GM12801 (cell line): ENCODE measurements around the gene WNT6.

Experiments
- CTCF ChIP-seq: IDR thresholded peaks from one replicate; pipeline ENCODE4 v1.5.1; 2011; ENCODE audit warnings: control low read depth; ENCODE audit not compliant: insufficient read length; ENCODE audit errors: extremely low read depth

WNT6 gene

DNA sequence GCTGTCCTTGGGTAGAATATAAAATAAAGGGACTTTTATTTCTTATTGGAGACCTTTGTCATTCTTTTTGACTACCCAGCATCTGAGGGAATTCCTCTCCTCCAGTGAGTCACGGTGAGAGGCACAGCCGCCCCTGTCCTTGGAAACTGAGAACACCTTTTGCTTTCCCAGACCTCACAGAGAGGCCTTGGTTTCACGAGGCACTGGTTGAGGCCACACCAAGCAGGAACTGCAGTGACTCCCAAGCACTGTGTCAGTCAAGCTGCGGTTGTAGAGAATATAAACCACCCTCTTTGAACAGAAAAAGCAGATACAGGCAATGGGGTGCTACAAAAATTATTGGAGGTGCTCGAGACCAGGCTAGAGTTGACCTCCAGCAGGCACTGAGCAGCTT, 44.4 kb upstream of the WNT6 start:
- TF ChIP-seq CTCF = no peak

DNA sequence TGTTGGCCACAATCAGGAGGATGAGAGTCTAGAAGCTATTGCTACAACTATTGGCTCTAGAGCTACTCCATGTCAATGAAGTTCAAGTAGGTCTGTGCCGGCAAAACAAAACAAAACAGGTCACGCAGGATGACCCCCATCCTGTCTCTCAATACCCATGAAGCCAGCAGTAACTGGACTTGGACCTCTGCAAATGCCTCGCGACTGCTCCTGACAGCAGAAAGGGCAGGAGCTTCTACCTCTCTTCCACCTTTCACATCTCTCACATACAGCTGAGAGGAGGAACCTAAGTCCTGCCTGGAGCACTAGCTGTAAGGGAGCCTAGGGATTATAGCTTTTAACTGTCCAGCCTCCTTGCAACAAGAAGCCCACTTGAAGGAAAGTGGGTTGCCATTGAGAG, 44.0 kb upstream of the WNT6 start:
- TF ChIP-seq CTCF = no peak

DNA sequence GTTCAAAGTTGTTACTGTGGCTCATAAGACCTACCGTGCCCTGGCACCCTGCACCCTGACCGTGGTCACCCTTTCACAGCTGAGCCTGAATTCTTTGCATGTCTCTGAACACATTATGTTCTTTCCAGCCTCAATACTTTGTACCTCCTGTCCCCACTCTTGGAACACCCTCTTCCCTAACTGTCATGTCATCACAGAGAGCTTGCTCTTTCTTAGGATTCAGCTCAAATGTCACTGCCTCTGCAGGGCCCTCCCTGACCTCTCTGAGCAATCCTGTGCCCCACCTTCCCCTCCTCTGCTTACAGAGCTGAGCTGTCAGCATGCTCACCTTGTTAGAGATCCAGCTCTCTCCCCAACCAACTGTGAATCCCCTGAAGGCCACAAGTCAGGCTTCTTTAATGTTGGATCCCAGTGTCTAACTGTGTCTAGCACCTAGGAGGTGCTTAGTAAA, 43.0 kb upstream of the WNT6 start:
- TF ChIP-seq CTCF = no peak

GRCh38 chr2:218819093-218819492, 40.5 kb upstream of the WNT6 start:
- TF ChIP-seq CTCF = no peak

GRCh38 chr2:218820746-218821369, 38.7 kb upstream of the WNT6 start:
- TF ChIP-seq CTCF = no peak

- no peak for TF ChIP-seq CTCF
Observed at GRCh38 chr2:218821605-218822211, 37.9 kb upstream of the WNT6 start.

DNA sequence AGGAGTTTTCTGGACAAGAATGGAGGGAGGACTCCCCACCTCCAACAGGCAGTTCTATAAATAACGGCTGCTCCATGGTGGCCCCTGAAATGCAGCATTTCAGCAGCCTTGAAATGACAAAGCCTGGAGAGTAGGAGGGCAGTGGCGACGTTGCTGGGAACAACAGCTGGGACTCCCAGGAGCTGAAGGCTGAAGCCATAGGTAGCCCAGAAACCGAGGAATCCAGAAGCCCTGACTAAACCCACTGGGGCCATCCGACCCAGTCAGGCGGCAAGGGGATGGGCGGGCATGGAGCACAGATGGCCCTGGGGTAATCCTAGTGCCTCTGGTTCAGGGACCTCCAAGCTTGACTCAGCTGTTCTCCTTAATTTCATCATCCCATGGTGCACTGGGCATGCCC, 37.0 kb upstream of the WNT6 start:
- TF ChIP-seq CTCF = no peak
